ENCODE measurements around the gene ZCCHC24.

Gene ZCCHC24

DNA sequence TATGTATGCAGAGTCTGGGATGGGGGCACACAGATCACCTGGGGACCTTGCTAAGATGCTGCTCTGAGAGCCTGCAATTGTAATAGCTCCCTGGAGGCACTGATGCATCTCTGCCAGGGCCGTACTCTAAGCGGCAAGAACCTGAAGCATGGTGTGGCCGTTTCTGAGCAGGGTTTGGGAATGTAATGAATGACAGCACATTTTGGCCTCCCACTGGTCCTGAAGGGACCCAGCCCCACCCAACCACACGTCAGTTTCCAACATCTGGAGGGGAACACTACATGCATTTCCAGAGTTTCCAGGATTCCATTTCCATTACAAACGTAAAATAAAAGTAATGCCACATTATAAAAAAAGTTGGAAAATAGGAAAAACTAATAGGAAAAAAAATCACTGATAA is 14.0 kb downstream of the ZCCHC24 start:
- DNase-seq (ENCODE audit: low spot score) = no peak

DNA sequence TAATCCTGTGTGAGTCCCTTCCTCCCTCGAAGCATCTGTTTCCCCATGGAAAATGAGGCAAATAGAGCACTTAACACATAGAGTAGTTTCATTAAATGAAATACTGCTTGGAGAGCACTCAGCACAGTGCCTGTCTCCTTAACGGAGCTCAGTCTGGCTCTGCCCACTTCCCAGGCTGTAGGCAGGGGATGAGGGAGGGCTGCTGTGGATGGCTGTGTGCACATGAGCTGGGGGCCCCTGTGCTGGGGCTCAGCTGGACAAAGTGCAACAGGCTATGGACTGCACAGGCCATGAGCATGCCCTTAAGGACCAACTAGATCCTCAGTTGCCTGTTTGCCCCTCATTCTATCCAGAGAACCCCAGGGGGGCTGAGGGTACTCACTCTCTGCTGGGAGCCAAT is 14.5 kb downstream of the ZCCHC24 start:
- no peak for DNase-seq (ENCODE audit: low spot score)

DNA sequence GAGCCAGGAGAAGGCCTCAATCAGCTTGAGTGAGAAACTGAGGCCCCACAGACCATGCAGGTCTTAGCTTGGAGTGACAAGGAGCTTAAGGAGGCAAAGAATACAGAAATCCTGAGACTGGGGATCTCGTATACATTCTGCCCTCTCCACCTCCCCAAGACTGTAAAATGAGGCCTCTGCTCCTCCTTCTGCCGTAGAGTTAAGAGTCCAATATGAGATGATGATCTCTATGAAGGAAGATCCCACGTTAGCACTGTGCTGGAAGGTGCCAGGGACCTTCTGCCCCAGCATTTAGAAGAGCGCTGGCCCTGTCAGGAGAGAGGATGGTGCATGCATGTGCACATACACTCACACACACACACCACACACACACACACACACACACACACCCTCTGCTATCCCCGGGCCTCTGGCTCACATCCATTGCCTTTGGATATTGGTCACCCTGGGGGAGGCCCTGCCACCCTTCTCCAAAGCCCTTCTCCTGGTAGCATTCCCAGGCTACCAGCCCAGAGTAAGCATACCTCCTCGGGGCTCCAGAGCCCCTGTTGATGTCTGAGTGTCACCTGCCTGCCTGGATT is 15.0 kb downstream of the ZCCHC24 start:
- DNase-seq (ENCODE audit: low spot score) = no peak

DNA sequence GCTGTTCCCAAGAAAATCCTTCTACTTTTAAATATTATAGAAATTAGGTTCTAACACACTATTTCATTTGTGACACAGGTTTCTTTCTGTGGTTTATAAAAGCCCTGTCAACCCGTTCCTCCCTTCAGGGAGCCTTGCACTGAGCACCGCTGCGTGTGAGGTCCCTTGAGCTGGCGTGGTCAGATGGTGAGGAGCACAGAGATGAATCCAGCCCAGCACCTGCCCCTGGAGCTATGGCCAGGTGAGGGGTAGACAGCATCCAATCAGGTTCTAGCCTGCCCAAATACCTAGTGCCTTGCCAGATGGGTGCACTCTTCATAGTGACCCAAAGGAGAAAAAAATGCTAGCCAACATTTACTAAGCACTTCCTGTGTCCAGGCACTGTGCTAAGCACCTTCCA is 15.7 kb downstream of the ZCCHC24 start:
- no peak for DNase-seq (ENCODE audit: low spot score)

DNA sequence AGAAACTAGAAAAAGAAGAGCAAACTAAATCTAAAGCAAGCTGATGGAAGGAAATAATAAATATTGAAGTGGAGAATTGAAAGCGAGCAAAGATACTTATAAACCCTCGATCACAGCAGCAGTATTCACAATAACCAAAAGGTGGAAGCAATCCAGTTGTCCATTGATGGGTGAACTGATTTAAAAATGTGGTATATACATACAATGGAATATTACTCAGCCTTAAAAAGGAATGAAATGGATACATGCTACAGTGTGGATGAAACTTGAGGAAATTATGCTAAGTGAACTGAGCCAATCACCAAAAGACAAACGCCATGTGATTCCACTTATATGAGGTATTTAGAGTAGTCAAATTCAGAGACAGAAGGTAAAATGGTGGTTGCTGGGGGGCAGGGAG is 17.5 kb downstream of the ZCCHC24 start:
- no peak for DNase-seq (ENCODE audit: low spot score)

DNA sequence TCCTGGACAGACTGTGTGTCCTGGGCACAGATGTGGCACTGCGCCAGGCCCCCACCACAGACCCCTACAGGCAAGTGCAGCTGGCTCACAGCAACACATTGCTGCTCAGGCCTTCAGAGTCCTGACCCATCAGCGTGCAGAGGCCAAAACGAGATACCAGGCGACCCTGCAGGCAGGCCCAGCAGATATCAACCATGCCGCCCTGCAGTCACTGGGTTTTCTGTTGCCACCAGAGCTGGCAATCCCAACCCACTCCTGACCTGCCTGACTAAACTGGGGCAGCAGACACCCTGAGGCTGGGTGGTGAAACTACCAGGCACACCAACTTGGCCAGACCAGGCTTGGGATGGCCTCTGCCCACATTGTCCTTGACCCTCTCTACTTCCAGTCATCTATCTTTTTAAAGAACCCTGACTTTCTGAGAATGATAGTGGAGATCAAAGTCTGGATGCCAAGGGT is 20.3 kb downstream of the ZCCHC24 start:
- no peak for DNase-seq (ENCODE audit: low spot score)

DNA sequence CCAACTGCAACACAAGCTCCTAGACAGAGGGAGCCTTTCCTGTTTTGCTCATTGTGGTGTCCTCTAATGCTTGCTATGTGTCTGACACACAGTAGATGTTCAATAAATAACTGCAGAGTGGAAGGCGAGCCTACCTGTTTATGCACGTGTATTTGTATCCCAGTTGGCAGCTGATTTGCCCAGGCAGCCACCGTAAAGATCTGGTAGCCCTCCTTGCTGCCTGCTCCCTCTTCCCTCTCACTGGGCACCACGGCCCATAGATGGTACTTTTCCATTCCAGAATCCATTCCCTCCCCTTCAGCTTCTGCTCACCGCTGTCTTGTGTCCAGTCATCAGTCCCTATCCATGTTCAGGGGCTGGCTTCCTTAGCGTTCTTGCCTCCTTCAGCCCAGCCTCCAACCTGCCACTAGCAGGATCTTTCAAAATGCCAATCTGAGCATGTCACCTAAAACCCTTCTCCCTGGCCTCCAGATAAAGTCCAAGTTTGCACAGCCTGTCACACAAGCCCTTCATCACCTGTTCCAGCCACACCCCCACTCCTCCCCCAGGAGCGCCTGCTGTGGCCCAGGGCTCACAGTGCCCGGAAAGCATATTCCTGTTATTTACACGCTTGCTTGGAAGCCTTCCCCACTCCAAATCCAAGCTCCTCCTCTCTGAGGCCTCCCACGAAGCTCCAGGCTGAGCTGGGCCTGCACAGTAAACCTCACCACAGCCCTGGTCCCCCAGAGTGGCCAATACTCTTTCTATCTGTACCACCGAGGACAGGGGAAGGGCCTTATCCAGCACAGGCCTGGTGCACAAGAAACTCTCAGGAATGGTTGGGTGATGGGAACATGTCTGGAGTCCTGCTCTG is 21.0 kb downstream of the ZCCHC24 start:
- DNase-seq (ENCODE audit: low spot score) = no peak

DNA sequence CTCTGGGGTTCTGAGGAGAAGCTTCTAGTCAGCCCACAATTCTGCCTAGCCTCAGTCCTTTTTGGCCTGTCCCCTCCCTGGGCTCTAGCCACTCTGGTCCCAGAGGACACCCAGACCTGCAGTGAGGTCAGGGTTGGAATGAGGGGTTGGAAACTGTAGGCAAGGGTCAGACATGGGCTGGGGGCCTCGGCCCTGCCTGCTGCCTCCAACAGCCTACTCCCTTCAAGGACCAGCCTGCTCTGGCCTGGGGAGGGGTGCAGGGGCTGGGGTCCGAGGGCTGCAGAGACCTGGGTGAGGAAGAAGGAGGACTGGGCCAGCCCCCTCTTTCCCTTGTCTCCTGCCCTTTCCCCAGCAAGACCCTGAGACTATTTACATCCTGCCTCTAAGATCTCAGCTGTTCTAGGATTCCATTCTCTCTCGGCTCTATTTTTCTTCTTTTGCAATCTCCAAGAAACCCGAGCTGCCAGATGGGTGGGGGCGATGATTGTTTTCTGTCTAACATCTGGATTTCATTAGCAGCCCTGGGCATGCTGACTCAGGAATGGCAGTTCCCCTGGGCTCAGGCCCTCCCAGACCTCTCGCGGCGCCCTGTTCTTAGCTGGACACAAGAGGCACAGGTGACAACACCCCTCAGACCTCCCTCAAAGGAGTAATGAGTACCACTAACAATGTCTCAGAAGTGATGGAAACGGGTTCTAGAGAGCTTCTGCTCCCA is 23.1 kb downstream of the ZCCHC24 start:
- DNase-seq (ENCODE audit: low spot score) = peak; percentile 94

DNA sequence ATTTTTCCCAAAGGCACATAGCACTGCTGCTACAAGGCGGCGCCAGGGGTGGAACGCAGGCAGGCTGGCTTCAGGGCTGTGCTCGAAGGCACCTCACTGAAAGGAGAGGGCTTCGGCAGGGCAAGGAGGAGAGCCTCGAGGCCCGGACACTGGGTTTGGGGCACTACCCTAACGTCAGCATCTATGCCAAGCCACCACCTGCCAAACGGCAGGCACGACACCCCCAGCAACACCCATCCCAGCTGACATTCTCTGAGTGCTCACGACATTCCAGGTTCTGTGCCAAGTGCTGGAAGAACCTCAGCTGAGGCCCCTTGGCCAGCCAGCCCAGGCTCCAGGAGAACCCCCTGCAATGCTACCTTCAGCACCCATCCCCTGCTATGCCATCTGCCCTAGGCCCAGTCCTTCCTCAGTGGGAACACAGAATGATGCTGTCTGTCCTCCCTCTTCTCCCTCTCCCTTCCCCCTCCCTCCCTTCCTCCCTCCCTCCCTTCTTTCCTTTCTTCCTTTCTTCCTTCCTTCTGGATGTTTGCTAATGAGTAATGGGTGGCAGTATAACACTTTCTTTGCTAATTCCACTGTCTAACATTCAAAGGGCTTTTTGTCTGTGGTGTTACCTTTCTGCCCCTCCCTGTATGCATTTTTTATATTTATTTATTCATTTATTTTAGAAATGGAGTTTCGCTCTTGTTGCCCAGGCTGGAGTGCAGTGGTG is 24.3 kb downstream of the ZCCHC24 start:
- DNase-seq (ENCODE audit: low spot score) = no peak

DNA sequence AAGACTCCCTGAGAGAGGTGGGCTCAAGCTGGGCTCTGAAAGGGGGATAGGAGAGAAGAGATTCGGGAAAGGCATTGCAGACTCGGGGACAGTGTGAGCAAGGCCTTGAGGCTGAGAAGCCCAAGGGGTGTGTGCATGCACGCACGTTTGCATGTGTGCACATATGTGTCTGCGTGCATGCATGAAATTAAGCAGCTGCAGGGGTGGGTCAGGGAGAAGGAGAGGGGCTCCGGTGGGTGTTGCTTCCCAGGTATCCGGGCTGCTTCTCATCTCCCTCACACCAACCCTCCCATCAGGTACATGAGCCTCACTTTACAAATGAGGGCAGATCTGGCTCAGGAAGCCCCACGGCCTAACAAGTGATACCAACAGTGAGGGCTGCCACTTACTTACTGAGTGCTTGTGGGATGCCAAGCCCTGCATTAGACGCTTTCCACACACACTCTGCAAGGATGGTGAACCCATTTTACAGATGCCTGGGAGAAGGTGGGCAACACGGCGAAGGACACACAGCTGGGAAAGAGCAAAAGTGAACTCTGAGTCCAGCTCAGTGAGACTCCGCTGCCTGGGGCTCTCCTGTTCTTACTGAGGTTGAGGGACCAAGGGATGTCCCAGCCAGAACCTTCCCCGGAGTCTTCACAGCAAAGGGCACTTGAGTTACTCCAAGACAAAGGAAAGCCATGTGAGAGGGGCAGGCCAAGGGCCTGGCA is 26.4 kb downstream of the ZCCHC24 start:
- DNase-seq (ENCODE audit: low spot score) = no peak

DNA sequence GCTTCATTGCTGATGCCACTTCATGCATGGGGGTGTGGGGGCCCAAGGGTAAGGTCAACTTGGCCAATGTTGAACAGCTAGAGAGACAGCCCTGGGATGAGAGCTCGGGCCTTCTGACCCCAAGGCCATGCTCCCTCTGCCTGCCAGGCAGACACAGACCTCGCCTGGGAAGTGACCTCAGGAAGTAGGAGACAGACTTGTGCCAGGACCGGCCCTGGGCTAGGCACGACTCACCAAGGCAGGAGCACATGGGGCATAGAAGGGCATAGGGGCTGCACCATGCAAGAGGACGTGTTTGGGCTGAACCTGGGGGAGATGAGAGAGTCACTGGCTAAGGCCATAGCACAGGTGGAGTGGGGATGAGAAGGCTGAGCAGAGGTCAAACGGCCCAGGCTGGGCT is 27.1 kb downstream of the ZCCHC24 start:
- DNase-seq (ENCODE audit: low spot score) = no peak

DNA sequence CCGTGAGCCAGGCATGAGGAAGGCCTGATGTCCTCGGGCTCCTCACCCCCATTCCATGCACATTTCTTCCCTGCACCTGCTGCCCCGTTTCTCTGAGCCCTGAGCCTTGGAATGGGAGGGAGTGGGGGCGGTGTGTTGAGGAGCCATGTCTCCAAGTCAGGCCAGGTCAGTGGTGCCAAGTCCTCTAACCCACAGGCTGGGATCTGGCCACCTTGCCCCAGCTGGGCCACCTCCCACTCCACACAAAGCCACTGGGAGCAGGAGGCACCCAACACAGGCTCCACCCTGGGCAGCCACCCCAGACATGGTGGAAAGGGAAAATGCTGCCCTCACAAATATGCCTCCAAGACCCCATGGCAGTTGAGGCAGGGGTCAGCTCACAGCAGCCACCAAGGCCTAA is 27.7 kb downstream of the ZCCHC24 start:
- DNase-seq (ENCODE audit: low spot score) = no peak

DNA sequence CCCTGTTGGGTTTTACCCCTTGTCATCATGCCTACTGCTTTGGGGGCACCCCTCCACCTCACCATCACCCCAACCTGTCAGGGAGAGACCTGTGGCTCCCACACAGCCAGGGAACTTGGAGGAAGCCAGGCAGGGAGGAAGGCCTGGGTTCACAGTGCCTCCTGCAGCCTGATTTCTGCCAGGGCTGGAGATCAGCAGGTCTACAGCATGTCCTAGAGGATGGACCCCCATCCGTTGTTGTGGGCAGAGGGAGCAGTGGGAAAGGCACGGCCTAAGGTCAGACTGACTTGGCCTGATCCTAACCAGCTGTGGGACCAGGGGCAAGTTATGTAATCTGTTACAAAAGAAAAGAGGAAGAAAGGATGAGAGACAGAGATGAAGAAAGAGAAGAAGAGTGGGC is 28.2 kb downstream of the ZCCHC24 start:
- no peak for DNase-seq (ENCODE audit: low spot score)

DNA sequence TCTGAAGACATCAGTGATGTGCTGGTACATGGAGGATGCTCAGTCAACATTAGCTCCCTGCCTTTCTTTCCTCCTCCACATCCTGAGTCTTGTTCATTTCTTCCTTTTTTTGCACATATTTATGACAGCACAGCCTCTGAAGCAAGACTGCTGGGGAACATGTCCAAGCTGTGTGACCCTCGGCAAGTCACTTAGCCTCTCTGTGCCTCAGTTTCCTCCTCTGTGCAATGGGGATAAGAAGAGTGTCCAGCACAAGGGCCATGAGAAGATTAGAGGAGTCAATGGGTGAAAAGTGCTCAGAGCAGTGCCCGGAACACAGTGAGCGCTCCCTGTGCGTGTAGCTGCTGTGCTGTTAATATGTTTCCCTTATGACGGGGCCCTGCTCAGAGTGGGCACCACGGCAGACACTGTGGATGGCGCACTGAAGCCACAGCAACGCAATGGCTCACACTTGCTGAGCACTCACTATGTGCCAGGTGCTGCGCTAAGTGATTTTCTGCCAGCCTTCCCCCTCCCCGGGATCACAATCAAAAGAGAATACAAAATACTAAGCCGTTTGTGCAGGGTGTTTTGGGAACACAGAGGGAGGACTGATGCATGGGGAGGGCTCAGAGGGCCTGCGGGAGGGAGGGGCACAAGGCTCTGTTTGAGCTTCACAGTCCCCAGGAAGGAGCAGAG is 28.7 kb downstream of the ZCCHC24 start:
- no peak for DNase-seq (ENCODE audit: low spot score)

DNA sequence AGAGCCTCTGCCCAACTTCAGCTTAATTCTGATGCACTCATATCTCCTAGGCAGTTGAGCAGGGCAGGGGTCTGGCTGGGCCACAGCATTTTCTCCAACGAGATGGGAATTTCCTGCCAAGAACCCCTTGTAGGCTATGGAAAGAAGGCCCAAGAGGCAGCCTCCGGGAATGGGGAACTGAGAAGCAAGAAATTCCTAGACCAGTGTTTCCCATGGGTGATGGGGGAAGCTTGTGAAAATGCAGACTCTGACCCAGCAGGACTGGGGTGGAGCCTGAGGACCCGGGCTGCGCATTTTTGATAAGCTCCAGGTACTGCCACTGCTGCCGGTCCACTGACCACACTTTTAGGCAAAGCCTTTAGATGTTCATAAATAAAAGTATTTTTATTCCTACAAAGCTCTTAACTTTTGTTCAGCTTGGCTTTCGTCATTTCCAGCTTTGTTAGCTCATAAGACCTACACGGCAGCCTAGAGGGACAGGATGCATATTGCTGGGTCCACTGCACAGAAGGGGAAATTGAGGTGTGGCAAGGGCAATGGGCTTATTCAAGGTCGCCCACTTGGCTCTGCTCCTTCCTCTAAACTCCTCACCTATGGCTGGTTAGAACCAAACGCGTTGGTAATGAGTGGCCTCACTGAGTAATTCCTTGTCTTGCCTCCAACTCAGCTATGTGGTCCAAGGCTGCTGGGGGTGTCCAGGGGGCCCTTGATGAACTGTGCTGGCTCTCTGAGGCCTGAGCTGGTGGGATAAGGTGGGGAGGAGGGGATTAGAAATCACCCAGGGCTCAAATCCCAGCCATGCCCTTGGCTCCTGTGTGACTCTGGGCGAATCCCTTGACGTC is 29.5 kb downstream of the ZCCHC24 start:
- DNase-seq (ENCODE audit: low spot score) = no peak

DNA sequence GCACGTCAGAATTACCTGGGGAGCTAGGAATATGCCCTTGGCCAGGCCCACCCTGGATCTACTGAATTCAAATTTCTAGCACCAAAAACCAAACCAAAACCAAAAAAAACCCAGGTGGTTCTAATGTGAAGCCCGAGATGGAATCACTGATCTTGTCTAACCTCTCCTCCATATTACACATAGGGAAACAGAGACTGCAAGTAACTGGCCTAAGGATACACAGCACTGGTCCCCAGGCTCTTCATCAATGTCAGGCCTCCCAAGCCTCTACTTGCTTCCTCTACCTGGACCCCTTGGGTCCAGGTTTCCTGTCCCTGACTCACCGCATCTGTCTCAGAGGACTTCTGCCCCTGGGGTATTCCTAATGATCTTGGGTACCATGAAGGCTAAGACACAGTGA is 30.7 kb downstream of the ZCCHC24 start:
- DNase-seq (ENCODE audit: low spot score) = no peak

DNA sequence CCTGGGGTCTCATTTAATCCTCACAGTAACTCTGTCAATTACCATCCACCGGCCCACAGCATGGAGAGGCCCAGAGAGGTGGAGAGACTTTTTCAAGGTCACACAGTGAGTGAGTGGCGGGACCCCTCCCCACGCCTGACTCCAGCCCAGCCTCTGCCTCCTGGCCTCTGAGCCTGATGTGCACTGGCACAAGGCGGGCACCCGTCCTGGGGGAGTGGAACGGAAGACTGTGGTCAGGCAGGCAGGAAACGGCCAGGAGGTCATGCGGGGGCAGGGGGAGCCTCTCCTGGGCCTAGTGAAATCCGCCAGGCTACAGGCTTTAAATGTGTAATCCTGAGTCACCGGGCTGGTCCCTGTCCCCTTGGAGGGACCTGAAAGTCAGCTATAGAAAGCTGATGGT is 32.2 kb downstream of the ZCCHC24 start:
- peak; percentile 61 for DNase-seq (ENCODE audit: low spot score)

DNA sequence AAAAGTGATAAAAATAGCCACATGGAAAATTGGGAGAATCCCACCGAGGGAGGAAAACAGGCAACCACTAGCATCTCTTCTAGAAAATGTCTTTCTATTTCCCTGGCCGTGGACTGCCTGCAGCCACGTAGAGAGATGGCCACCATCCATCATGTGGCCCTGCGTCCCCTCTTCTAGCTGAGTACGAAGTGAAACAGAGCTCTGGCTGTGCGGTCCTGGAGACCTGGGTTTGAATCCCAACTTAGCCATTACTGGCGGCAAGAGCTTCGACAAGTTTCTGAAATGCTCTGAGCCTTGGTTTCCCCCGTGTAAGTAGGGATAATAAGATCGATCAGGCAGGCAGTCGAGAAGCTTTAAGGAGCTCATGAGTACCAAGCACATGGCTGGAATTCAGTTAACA is 32.9 kb downstream of the ZCCHC24 start:
- DNase-seq (ENCODE audit: low spot score) = no peak

DNA sequence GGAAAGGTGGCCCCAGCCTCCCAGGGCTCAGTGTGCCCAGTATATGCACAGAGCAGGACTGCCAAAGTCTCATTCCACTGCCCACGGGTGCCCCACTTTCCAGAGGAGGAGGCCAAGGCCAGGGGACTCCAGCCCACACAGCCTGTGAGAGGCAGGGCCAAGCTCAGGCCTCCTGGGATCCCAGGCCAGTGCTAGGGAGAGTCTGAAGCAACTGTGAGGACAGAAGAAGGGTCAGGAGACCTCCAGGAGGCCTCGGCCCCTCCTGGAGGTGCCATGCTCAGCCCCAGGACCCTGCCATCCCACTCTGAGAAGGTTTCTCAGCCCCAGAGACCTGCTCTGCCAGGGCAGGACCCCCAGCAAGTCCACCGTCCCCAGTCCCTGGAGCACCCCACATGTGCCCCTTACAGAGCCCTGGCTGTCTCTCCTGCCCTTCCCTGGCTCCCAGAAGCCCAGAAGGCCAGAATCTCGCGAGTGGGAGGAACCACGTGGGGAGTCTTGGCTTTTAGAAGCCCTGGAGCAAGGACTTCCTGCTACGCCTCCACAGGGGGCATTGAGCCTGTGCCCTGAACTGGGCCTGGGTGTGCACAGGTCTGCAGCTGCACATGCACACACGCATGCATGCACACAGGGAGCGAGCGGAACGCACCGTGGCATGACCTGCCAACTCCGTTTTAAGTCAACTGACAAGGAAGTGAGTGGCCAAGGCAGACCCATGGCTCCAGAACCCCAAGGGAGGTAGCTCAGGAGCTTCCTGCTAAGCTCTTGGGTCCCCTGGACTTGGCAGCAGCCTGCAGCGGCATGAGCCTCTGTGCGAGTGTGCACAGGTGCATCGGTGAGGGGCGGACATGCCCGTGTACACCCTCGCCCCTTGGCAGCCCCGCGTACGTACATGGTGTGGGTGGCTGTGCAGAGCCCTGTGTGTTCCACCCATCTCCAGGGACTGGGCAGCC is 33.6 kb downstream of the ZCCHC24 start:
- DNase-seq (ENCODE audit: low spot score) = no peak
